Activated T-cell treated with anti-CD3 and anti-CD28 coated beads, Interleukin-2, amount 50 U/mL, for 48 hours (primary cell): ENCODE results near the gene MBOAT1.
"Not testable (repeated sequence)": the region's sequence is repeated elsewhere in the genome, so short reads cannot be mapped to it uniquely, and the experiment has no call there.

Experiments
- DNase-seq, 2 experiments: peaks; one replicate each; pipeline ENCODE4 v3.0.0-alpha.2; 2020

MBOAT1 gene

DNA sequence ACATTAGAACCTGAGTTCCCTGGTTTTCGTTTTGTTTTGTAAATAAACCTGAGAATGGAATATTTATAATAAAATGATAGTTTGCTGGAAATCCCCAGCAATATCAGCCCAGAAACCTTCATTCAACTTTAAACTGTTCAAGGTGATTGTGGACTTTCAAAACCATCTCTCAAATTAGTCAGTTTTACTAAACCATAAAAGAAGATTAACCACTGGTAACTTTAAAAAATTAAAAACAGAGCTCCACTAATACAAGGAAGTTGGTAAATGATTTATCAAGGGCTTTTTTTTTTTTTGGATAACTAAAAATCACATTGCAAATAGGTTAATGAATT is 10.0 kb downstream of the MBOAT1 start:
- DNase-seq, result no peak

DNA sequence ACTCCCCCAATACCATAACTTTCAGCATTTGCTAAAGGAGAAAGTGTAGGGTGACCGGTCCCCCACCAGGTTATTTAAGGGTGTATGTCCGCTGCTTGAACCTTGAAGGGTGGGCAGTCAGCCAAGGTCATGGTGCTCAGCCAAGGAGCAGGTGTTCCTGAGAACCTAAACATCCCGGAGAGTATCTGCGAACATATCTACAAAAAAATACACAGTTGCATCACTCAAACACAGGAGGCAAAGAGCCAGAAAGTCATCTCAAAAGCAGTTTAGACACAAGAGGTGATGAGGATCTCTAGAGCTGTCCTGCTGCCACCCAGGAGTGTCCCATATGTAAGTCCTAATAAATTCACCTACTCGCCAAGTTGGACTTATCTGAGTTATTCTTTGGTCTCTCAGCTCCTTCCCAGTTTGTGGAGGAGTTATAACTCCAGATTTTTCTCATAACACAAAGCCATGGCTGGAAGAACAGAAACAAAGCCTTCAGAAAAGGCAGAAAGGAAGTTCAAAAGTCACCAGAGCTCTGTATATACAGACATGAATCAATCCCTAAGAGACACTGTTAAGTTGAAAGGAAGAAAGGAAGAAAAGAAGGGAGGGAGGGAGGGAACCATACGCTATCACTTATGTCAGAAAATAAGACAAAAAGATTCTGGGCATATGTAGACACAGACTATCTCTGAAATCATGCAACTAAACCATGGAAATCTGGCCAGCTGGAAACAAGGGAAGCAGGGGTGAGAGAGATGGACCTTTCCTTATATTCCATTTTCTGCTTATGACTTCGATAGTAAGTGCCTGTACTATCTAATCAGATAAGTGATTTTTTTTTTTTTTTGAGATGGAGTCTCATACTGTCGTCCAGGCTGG is 11.3 kb downstream of the MBOAT1 start:
- no peak for DNase-seq

DNA sequence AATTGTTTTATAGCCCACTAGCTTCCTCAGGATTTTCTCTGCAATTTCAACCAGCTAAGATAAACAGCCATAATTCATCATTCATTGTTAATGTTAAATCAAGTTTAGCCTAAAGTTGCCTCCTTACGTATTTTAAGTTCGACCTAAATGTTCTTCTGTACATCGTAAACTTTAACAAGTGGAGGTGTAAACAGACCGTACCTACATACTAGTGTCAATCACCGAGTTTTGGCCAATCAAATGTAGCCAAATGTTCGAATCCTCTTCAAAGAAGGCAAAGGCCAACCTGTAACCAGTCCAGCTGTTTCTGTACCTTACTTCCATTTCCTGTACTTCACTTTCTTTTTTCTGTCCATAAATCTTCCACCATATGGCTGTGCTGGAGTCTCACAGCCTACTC is 13.5 kb downstream of the MBOAT1 start:
- no peak for DNase-seq

DNA sequence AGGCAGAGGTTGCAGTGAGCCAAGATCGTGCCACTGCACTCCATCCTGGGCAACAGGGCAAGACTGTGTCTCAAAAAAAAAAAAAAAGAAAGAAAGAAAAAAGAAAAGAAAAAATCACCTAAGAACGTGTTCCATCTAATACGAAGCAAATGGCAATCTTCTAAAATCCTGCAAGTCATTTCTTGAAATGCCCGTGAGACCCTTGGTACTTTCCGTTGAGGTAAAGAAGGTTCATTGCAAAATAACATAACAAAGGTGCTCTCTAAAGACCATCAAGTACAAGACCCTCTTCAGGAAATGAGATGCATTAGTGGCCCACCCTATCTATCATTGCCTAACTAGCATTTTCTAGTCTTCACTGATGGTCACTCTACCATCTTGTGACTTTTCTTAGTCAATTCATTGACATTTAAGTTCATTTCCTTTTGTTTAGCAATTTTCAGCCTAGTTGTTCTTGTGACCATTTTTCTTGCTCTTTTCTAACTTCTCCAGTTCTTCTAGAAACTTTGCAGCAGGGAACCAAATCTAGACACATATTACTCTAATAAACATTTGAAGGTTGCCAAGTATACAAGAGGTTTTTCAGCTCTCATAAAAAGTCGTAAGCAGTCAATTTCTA is 14.0 kb downstream of the MBOAT1 start:
- no peak for DNase-seq

GRCh38 chr6:20197251-20197650 is 15.0 kb downstream of the MBOAT1 start:
- DNase-seq, result no peak

DNA sequence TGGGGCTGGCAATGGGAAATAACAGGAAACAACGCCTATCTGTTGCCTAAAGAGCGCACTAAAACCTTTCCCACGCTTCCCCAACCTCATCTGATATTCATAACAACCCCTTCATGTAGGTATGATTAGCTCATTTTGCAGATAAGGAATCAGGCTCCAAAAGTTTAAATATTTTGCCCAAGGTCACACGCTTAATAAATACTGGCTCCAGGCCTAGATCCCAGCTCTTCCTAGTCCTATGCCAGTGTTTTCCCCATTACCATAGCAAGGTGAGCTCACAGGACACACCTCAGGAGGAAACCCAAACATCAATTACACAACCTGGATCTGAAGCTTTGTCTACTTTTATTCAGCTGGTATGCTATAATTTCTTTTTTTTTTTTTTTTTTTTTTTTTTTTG is 19.6 kb downstream of the MBOAT1 start:
- DNase-seq, result no peak

GRCh38 chr6:20191992-20192391 is 20.3 kb downstream of the MBOAT1 start:
- DNase-seq, result no peak

DNA sequence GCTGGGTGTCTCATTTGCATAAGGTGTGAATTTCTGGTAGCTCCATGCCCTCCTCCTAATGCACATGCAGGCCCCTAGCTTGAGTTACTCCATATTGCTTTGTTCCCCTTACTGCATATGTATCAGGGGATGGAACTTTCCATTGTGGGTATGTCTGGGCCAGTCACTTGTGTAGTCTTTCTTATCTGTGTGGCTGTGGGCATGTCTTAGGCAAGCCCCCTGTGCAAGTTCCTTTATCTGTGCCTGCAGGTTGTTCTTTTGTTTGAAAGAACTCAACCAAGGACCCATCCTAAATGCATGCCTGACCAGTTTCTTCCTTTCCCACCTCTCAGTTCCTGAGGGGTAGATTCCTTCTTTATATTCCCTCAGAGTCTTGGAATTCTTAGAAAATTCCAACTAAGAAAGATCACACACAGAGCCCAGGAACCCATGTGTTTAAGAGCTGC is 23.6 kb downstream of the MBOAT1 start:
- no peak for DNase-seq

- no peak for DNase-seq
Measured at GRCh38 chr6:20186981-20187380, 25.3 kb downstream of the MBOAT1 start.

- no peak for DNase-seq
Measured at GRCh38 chr6:20183706-20184105, 28.6 kb downstream of the MBOAT1 start.

DNA sequence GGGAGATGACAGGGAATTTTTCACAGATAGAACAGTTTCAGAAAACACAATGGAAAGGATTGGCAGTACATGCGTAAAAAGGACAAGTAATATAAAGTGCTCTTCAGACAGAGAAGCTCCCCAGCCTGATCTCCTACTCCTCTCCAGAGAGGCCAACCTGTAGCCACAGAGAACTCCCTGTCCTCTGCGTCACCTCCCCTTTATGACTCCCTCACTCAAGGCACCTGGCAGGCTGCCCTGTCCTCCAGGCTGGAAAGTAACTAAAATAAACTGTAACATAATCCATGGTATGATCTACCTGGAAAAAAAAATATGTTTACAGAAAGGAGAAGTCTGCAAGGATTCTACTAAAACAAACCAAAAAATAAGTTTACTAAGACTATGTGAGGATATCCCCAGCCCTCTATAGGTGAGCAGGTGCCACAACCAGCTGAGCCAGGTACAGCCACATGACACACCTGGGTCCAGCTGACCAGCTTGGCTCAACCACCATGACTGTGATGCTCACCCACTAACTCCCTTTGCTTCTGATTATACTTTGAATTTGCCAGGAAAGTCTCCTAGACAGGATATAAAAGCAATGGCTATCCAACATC is 29.2 kb downstream of the MBOAT1 start:
- no peak for DNase-seq

DNA sequence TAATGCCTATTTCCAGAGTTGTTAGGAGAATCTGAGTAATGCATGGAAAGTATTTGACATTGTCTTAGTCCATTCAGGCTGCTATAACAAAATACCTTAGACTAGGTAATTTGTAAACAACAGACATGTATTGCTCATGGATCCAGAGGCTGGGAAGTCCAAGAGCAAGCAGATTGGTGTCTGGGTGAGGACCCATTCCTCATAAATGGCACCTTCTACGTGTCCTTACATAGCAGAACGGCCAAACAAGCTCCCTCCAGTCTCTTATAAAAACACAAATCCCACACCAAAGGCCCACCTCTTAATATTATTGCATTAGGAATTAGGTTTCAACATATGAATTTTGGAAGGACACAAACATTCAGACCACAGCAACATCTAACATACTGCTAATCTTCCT is 30.2 kb downstream of the MBOAT1 start:
- DNase-seq, result no peak

DNA sequence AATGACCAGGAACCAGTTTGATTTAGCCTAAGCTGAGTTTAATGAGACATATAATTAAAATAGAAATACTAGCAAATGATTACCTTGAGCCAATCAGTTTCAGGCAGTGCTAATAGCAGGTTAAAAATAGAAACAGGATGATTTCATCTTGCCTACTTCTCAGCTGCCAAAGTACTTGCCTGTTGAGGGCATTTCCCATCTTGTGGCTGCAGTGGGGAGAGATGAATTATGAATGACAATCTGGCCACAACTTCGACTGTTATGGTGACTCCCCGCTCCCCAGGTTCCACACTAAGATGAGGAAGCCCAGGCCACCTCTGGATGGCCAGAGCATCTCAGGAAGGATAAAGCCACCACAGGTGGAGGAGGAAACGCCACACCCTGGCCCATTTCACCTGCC is 31.3 kb downstream of the MBOAT1 start:
- DNase-seq, result no peak

GRCh38 chr6:20179287-20180045 is 32.8 kb downstream of the MBOAT1 start:
- DNase-seq, result not testable (repeated sequence)

GRCh38 chr6:20178327-20178726 is 33.9 kb downstream of the MBOAT1 start:
- DNase-seq, result no peak

- no peak for DNase-seq
Measured at GRCh38 chr6:20175810-20176410, 36.4 kb downstream of the MBOAT1 start.

GRCh38 chr6:20173833-20174792 is 38.2 kb downstream of the MBOAT1 start:
- no peak for DNase-seq

DNA sequence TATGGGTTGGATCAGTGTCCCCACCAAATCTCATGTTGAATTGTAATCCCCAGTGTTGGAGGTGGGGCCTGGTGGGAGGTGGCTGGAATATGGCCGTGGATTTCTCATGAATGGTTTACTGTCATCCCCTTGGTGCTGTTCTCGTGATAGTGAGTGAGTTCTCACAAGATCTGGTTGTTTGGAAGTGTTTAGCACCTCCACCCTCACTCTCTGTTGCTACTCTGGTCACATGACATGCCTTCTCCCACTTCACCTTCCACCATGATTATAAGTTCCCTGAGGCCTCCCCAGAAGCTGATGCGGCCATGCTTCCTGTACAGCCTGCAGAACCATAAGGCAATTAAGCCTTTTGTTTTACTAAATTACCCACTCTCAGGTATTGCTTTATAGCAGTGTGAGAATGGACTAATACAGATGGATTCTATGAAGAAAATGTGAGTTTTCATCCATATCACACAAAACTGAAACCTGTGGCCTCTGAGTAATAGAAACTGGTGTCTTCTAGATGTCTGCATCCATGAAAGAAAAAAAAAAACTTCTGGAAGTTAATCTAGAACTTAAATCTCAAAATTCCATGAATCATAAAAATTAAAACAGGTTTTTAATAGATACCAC is 39.3 kb downstream of the MBOAT1 start:
- no peak for DNase-seq

- no peak for DNase-seq
Measured at GRCh38 chr6:20170455-20171148, 41.7 kb downstream of the MBOAT1 start.

DNA sequence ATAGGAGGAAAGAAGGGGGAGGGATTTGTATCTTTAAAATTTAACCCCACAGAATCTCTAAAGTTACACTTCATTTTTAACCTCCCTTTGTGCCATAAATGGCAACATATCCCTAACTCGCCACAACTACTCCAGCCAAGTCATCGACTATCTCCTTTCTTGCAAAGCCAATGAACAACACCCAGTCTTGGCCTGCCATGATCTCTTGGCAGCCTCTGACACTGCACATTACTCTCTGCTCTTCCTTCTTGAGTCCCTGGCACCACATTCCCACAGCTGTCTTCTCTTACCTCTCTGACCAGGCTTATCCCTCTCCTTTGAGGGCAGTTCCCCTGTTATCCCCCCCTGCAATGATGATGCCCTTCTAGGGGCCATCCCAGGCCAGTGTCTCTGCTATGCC is 42.5 kb downstream of the MBOAT1 start:
- no peak for DNase-seq

DNA sequence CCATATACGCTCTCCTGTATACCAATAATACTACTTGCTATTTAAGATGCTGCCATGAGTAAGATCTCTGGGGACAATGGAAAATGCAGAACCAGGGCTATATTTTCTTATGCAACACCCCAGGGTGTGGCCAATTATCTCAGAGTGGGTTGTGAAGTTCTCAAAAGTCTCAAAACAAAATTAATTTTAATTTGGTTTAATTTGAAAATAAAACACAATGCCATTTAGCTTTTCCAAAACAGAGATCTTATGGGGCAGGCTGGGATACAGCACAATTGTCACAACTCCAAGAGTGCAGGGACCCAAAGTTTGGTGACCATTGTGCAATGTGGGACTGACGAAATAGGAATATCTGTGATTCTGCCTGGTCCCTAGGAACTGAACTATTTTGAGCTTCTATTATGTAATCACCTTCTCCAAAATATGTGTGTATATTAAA is 43.1 kb downstream of the MBOAT1 start:
- DNase-seq, result no peak
